Motor neuron (in vitro differentiated cells): ENCODE results near the gene WSCD2. TPM values are rescaled to one million over a fixed set of nuclear protein-coding genes. Genes with fewer than 3 reads are reported as not detected.

Experiments
- ATAC-seq, 8 experiments: fragments of 200-7000 bp; cut with Tn5 transposase; replicated peaks in 6 of 8; 2 replicates each; pipeline ENCODE4 v1.8.0; 2021; ENCODE audit warnings: mild to moderate bottlenecking in 8 of 8, moderate library complexity in 8 of 8
- H3K27ac ChIP-seq, 2 donors: fragments of 250-450 bp; sonication (Bioruptor Pico); 2 replicates each; pipeline ENCODE4 v1.9.0; 2021; ENCODE audit warnings: antibody characterized with exemption in 2 of 2, mild to moderate bottlenecking in 2 of 2, moderate library complexity in 1 of 2
- H3K4me1 ChIP-seq, 2 donors: fragments of 250-450 bp; sonication (Bioruptor Pico); replicated peaks in 1 of 2; 2 replicates each; pipeline ENCODE4 v1.6.1; 2021; ENCODE audit warnings: antibody characterized with exemption in 2 of 2, mild to moderate bottlenecking in 2 of 2, moderate library complexity in 1 of 2
- H3K4me3 ChIP-seq, 5 donors: fragments of 250-450 bp; sonication (Bioruptor Pico); 2 replicates each; pipeline ENCODE4 v1.9.0; 2021; ENCODE audit warnings: antibody characterized with exemption in 5 of 5, mild to moderate bottlenecking in 5 of 5, moderate library complexity in 4 of 5
- WGBS, 10 experiments: fragments of 450-650 bp; shearing (Covaris generic); methylation state at CpG; one replicate each; pipeline ENCODE4 v1.0.0; 2022; 5-methylcytosine and 5-hydroxymethylcytosine counted together
- in situ Hi-C, 9 experiments: fragments of 400-800 bp; cut with MboI; loops; one replicate each; pipeline ENCODE4 v1.15.0; 2021; ENCODE audit warnings: low sequenced_read_pairs in 9 of 9, low pct_unique_long_range_greater_than_20kb in 2 of 9; ENCODE audit not compliant: unreplicated experiment in 9 of 9
- total RNA-seq, 8 experiments: library from RNA; unstranded; fragments of 300-600 nt; gene quantifications; 2 replicates each; pipeline versions ENCODE4 v1.2.3 to v1.2.4, GENCODE V29; 2022

Gene WSCD2
- total RNA-seq, 8 experiments from 2014 or later, result 0.15 to 8.1 (median 3.0) TPM; not detected in 1

- in situ Hi-C loops, result loop anchor here in 1 of 9 experiments (10.0 kb wide), 1 partner anchor 132 kb away; no protein-coding TSS in a partner anchor
- 50% methylated on average over 1 of the region's 1 CpG; no CpG with 5 or more reads in 9 of the 10 experiments for WGBS, 10 experiments
- H3K4me3 ChIP-seq, result no peak overlapping the region
- no peak overlapping the region for H3K27ac ChIP-seq
- H3K4me1 ChIP-seq, result peaks cover 0 to under 1% of the 10 kb centered on the region in 2 donors
- no peak for ATAC-seq
These were observed 67.2 kb downstream of the WSCD2 start for GRCh38 chr12:108196319-108196718.

- in situ Hi-C loops, result loop anchor here in 1 of 9 experiments (10.0 kb wide), 1 partner anchor 132 kb away; no protein-coding TSS in a partner anchor
- H3K4me3 ChIP-seq, result no peak overlapping the region
- no peak overlapping the region for H3K27ac ChIP-seq
- no peak for ATAC-seq
- WGBS, 10 experiments, result 63 to 76% methylated on average over 2 of the region's 2 CpGs; no CpG with 5 or more reads in 8 of the 10 experiments
- peaks cover 2 to 3% of the 10 kb centered on the region in 2 donors for H3K4me1 ChIP-seq
These were observed 67.8 kb downstream of the WSCD2 start for GRCh38 chr12:108196921-108197320.

DNA sequence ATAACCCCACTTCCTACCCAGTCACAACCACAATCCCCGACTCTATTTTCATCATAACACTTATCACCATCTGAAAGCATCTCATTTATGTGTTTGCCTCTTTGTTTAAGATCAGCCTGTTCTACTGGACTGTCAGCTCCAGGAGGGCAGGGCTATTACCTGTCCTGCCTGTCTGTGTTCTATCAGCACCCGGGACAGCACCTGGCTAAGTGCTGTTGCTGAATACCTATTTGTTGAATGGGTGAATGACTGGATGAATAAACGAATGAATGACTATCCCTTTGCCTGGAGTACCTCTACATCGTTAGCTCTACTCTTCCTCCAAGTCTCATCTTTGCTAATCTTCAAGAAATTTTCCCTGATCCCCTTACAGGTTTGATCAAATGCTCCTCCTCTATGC, 69.0 kb downstream of the WSCD2 start:
- Histone ChIP-seq H3K27ac (no peak overlapping the region), H3K4me1 (peaks cover 3 to 10% of the 10 kb centered on the region in 2 donors), H3K4me3 (no peak overlapping the region)
- no peak for ATAC-seq
- WGBS, 10 experiments, result 0 to 67% (median 15%) methylated on average over 1 to 4 of the region's 4 CpGs; no CpG with 5 or more reads in 2 of the 10 experiments
- in situ Hi-C loops, result loop anchor here in 1 of 9 experiments (10.0 kb wide), 1 partner anchor 133 kb away; no protein-coding TSS in a partner anchor

- in situ Hi-C loops, result loop anchor here in 1 of 9 experiments (10.0 kb wide), 1 partner anchor 134 kb away; no protein-coding TSS in a partner anchor
- Histone ChIP-seq H3K27ac (no peak overlapping the region), H3K4me3 (no peak overlapping the region), H3K4me1 (peaks cover 3 to 11% of the 10 kb centered on the region in 2 donors)
- 13 to 93% (median 63%) methylated on average over 1 to 5 of the region's 5 CpGs; no CpG with 5 or more reads in 2 of the 10 experiments for WGBS, 10 experiments
- peak in 1 of 8 experiments; percentile 72 for ATAC-seq
These were observed 70.0 kb downstream of the WSCD2 start for GRCh38 chr12:108199106-108199505.

DNA sequence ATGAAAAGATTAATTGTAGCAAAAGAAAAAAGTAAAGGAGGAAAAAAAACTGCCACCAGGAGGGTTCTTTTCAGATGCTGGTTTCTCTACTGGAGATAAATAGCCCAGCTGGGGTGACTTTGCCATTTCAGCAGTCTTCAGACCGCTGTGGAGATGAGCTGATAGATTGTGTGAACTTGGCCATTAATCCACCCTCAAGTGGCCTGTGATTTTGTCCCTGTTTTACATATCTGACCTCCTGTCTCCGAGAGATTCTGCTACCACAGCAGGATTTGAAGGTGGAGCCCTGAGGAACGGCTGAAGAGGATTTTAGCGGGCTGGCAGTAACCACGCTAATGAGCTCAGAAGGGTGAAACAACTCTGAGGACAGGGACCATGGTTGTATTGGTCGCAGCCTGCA, 72.7 kb downstream of the WSCD2 start:
- peaks cover 9 to 20% of the 10 kb centered on the region in 2 donors for H3K4me1 ChIP-seq
- H3K4me3 ChIP-seq, result no peak overlapping the region
- 0 to 60% (median 36%) methylated on average over 1 to 3 of the region's 6 CpGs; no CpG with 5 or more reads in 3 of the 10 experiments for WGBS, 10 experiments
- peak in 3 of 8 experiments; percentile 14 to 46 (median 45) for ATAC-seq
- H3K27ac ChIP-seq, result peak overlapping the region in 1 of 2 donors; percentile 18
- in situ Hi-C loops, result no loop called here

DNA sequence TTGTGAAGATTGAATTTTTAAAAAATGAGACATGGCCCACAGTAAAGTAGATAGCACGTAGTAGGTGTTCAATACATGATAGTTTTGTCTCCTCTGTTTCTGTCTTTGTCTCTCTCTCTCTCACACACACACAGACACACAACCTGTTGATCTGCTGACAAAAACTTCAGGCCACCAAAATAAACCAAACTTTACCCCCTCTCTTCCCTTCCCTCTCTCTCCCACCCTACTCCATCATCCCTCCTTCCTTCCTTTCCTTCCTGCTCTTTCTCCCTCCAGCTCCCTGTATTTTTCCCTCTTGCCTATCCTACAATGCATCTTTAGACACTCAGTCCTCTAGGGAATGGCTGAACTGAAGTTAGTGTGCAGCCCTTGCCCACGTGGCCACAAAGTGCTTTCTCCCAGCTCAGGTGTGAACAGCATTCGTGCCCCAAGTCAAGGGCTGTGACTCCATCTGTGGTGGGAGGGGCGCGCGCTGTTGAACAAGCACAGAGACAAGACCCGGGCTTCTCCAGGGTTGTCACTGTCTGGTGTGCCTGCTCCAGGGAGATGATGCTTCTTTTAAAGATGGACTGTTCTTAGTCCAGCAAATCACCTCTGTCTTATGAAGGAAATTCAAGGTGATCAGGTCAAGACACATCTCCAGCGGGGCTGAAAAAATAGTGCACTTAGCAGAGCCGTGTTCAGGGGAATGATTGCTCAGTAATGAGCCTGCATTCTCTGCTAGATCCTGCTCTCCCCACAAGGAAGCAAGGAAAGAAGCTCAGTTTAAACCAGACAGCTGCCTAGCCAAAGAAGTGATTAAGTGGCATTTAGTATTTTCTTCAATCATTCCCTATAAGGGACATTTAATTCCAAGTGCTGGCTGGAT, 75.3 kb downstream of the WSCD2 start:
- 0 to 90% (median 70%) methylated on average over 1 to 8 of the region's 9 CpGs; no CpG with 5 or more reads in 1 of the 10 experiments for WGBS, 10 experiments
- H3K27ac ChIP-seq, result peak overlapping the region; percentile 14 to 31
- ATAC-seq, result peak in 5 of 8 experiments; percentile 32 to 84 (median 77)

GRCh38 chr12:108205864-108206263, 76.8 kb downstream of the WSCD2 start:
- in situ Hi-C loops, result no loop called here
- no peak for ATAC-seq
- no peak overlapping the region for H3K27ac ChIP-seq
- no peak overlapping the region for H3K4me3 ChIP-seq
- 0 to 100% methylated on average over 1 of the region's 1 CpG; no CpG with 5 or more reads in 8 of the 10 experiments for WGBS, 10 experiments
- peaks cover 11 to 20% of the 10 kb centered on the region in 2 donors for H3K4me1 ChIP-seq

More for the DNA sequence above, 75.3 kb downstream of the WSCD2 start:
- no peak overlapping the region for H3K4me3 ChIP-seq
- in situ Hi-C loops, result no loop called here
- peaks cover 9 to 20% of the 10 kb centered on the region in 2 donors for H3K4me1 ChIP-seq

DNA sequence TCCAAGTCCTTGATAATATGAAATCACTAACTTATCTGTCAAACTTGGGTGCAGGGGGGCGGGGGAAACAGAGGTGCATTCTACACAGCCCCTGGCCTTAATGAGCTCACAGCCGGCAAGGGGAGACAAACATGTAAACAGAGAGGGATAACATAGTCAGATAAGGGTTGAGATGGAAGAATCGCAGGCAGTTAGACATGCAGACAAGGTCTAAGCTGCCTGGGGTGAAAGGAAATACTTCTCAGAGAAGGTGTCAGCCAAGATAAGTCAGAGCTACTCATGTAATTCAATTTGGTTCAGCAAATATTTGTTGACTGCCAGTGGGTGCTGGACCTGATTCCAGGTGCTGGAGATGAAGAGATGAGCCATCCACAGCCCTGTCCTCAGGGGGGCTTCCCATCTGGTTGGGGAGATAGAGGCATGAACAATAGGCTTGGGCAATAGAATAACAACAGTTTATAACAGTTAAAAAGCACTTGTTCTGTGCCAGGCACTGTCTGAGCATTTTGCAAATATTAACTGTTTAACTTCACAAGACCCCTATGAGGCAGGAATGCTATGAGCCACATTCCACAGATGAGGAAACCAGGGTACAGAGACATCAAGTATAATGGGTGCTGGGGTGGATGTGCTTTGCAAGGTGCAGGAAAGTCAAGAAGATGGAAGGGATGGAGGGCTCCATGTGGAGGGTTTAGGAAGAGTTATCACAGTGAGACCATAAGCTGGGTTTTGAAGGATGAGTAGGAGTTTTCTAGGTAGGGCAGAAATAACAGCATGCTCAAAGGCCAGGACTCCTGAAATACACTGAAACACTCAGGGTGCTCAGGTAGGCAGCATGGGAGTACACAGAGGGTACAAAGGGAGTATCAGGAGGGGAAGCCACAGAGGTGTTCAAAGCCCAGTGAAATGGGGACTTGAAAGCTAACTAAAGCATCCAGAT, 79.0 kb downstream of the WSCD2 start:
- peaks cover 14% of the 10 kb centered on the region in 2 donors for H3K4me1 ChIP-seq
- WGBS, 10 experiments, result 0 to 100% (median 36%) methylated on average over 1 to 3 of the region's 3 CpGs; no CpG with 5 or more reads in 4 of the 10 experiments
- no peak overlapping the region for H3K4me3 ChIP-seq
- in situ Hi-C loops, result no loop called here
- ATAC-seq, result no peak
- H3K27ac ChIP-seq, result no peak overlapping the region

- Histone ChIP-seq H3K4me3 (no peak overlapping the region), H3K27ac (no peak overlapping the region), H3K4me1 (peaks cover 6 to 9% of the 10 kb centered on the region in 2 donors)
- ATAC-seq, result no peak
- 80% methylated on average over 1 of the region's 22 CpGs; no CpG with 5 or more reads in 8 of the 10 experiments for WGBS, 10 experiments
- in situ Hi-C loops, result no loop called here
These were observed 80.9 kb downstream of the WSCD2 start for GRCh38 chr12:108210001-108210400.

GRCh38 chr12:108211157-108211556, 82.1 kb downstream of the WSCD2 start:
- Histone ChIP-seq H3K27ac (no peak overlapping the region), H3K4me1 (peaks cover 5 to 8% of the 10 kb centered on the region in 2 donors), H3K4me3 (no peak overlapping the region)
- 0 to 8% methylated on average over 2 of the region's 2 CpGs; no CpG with 5 or more reads in 8 of the 10 experiments for WGBS, 10 experiments
- in situ Hi-C loops, result no loop called here
- peak in 1 of 8 experiments; percentile 67 for ATAC-seq

DNA sequence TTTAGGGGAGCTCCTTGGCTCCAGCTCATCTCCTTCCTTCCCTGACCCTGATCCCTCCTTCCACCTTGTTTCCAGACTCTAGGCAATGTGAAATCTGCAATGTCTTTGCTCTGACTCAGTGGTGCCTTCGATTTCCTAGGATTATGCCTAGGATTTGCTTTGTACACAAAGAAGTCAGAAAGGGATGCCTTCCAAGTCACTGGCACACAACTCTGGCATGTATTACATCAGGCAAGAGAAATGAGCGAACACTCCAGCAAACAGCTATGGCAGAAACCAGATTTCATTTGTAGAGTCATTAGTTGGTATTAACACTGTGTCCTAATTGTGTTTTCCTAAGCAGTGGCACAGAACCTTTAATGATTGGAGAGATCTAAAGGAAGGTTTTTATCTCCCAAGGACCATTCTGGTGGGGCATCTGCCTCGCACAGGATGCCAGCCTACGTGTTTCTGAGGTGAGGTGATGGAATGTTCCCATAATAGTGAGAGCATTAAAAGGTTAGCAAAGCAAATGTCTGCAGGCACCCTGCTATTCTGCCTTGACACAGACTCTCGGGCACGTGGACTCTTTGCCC, 84.9 kb downstream of the WSCD2 start:
- in situ Hi-C loops, result no loop called here
- 19 to 77% (median 53%) methylated on average over 2 to 6 of the region's 6 CpGs; no CpG with 5 or more reads in 2 of the 10 experiments for WGBS, 10 experiments
- Histone ChIP-seq H3K4me3 (no peak overlapping the region), H3K4me1 (peaks cover 10 to 12% of the 10 kb centered on the region in 2 donors), H3K27ac (no peak overlapping the region)
- no peak for ATAC-seq

DNA sequence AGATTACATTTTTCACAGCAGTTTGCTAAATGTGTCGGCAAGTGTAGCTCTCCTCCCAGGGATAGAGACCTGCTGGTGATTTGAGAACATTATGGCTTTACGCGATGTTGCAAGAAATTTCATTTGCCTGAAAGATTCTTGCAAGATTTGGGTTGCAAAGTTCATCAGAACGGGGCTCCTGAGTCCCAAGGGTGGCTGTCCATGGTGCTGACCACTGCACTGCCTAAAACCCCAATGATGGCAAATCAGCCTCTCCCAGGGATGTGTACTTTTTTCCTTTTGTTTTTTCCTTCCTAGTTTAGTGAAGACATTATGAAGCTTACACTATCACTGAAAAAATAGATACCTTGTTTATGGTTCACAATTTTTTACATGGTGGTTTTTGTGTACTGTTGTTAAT, 85.4 kb downstream of the WSCD2 start:
- 0 to 44% (median 24%) methylated on average over 3 to 4 of the region's 4 CpGs; no CpG with 5 or more reads in 4 of the 10 experiments for WGBS, 10 experiments
- no peak overlapping the region for H3K4me3 ChIP-seq
- in situ Hi-C loops, result no loop called here
- peaks cover 10 to 14% of the 10 kb centered on the region in 2 donors for H3K4me1 ChIP-seq
- peak in 1 of 8 experiments; percentile 22 for ATAC-seq
- no peak overlapping the region for H3K27ac ChIP-seq
